ENCODE data around the gene SLC38A7. TPM values are rescaled to one million over a fixed set of nuclear protein-coding genes. Genes with fewer than 3 reads are reported as not detected.

SLC38A7 gene
- total RNA-seq, 4 donors from 2014 or later = 9.1 to 15.6 (median 13.1) TPM

GRCh38 chr16:58655215-58655596 lies 29.4 kb downstream of the SLC38A7 start:
- no peaks in the 10 kb centered on the region for H3K36me3 ChIP-seq
- 71 to 100% methylated on average over 4 to 8 of the region's 8 CpGs for WGBS, 2 donors
- no peaks in the 10 kb centered on the region for H3K9me3 ChIP-seq
- TF ChIP-seq CTCF (IDR thresholded peaks at IDR 0.05) (no peak), POLR2A (IDR thresholded peaks at IDR 0.05) (no peak)
- no peak overlapping the region for H3K4me3 ChIP-seq
- H3K27ac ChIP-seq = no peak overlapping the region
- intact Hi-C loops (cut with DNase I) = loop anchor here (10.0 kb wide), 1 partner anchor 320 kb away; no protein-coding TSS in a partner anchor
- no peak for DNase-seq
- peaks cover 0 to 23% (median 3%) of the 10 kb centered on the region in 3 donors for H3K4me1 ChIP-seq
- H3K27me3 ChIP-seq = no peaks in the 10 kb centered on the region

- H3K4me1 ChIP-seq = peaks cover 0 to 29% (median 3%) of the 10 kb centered on the region in 3 donors
- no peak overlapping the region for H3K4me3 ChIP-seq
- 70 to 77% methylated on average over 6 to 7 of the region's 7 CpGs for WGBS, 2 donors
- H3K27ac ChIP-seq = no peak overlapping the region
- no peak for TF ChIP-seq CTCF (IDR thresholded peaks at IDR 0.05)
- H3K27me3 ChIP-seq = no peaks in the 10 kb centered on the region
- DNase-seq = no peak
- no peaks in the 10 kb centered on the region for H3K9me3 ChIP-seq
- intact Hi-C loops (cut with DNase I) = loop anchor here (10.0 kb wide), 1 partner anchor 320 kb away; no protein-coding TSS in a partner anchor
- no peaks in the 10 kb centered on the region for H3K36me3 ChIP-seq
Measured at GRCh38 chr16:58654560-58655214, 29.9 kb downstream of the SLC38A7 start.

- H3K27ac ChIP-seq = peak overlapping the region in 2 of 4 donors; percentile 81 to 85
- no peaks in the 10 kb centered on the region for H3K27me3 ChIP-seq
- 17 to 50% methylated on average over 1 of the region's 3 CpGs for WGBS, 2 donors
- no peaks in the 10 kb centered on the region for H3K36me3 ChIP-seq
- TF ChIP-seq CTCF (IDR thresholded peaks at IDR 0.05) (no peak), POLR2A (IDR thresholded peaks at IDR 0.05) (no peak)
- H3K9me3 ChIP-seq = no peaks in the 10 kb centered on the region
- peaks cover 0 to 31% (median 3%) of the 10 kb centered on the region in 3 donors for H3K4me1 ChIP-seq
- DNase-seq = no peak
- intact Hi-C loops (cut with DNase I) = loop anchor here (10.0 kb wide), 1 partner anchor 318 kb away; no protein-coding TSS in a partner anchor
- no peak overlapping the region for H3K4me3 ChIP-seq
Measured at GRCh38 chr16:58652741-58653140, 31.8 kb downstream of the SLC38A7 start.

- DNase-seq = no peak
- Histone ChIP-seq H3K36me3 (no peaks in the 10 kb centered on the region), H3K4me1 (peaks cover 0 to 31% (median 3%) of the 10 kb centered on the region in 3 donors), H3K27ac (peak overlapping the region; percentile 42 to 85 (median 76)), H3K27me3 (no peaks in the 10 kb centered on the region), H3K4me3 (no peak overlapping the region), H3K9me3 (no peaks in the 10 kb centered on the region)
- WGBS, 2 donors = 43 to 51% methylated on average over 3 of the region's 3 CpGs
- TF ChIP-seq POLR2A (IDR thresholded peaks at IDR 0.05) (no peak), CTCF (IDR thresholded peaks at IDR 0.05) (no peak)
- intact Hi-C loops (cut with DNase I) = loop anchor here (10.0 kb wide), 1 partner anchor 317 kb away; no protein-coding TSS in a partner anchor
Measured at GRCh38 chr16:58651965-58652348, 32.6 kb downstream of the SLC38A7 start.

- no peaks in the 10 kb centered on the region for H3K9me3 ChIP-seq
- H3K27ac ChIP-seq = peak overlapping the region in 1 of 4 donors; percentile 68
- no peaks in the 10 kb centered on the region for H3K36me3 ChIP-seq
- no peak for TF ChIP-seq CTCF (IDR thresholded peaks at IDR 0.05)
- TF ChIP-seq POLR2A (IDR thresholded peaks at IDR 0.05) = no peak
- 68 to 100% methylated on average over 3 of the region's 3 CpGs for WGBS, 2 donors
- H3K4me3 ChIP-seq = no peak overlapping the region
- no peaks in the 10 kb centered on the region for H3K27me3 ChIP-seq
- DNase-seq = no peak
- H3K4me1 ChIP-seq = peaks cover 0 to 43% (median 3%) of the 10 kb centered on the region in 3 donors
- intact Hi-C loops (cut with DNase I) = loop anchor here (10.0 kb wide), 1 partner anchor 315 kb away; no protein-coding TSS in a partner anchor
Measured at GRCh38 chr16:58649707-58650106, 34.9 kb downstream of the SLC38A7 start.
